DOHH2 (cell line): ENCODE results near the gene EPSTI1.

Source experiments
- H3F3A ChIP-seq: fragments of 200-600 bp; sonication (generic), shearing (Covaris generic); 2 replicates; pipeline ENCODE4 v1.6.0; 2016; ENCODE audit warnings: antibody characterized with exemption, mild to moderate bottlenecking; ENCODE audit not compliant: control insufficient read depth, insufficient read depth
- H3K27ac ChIP-seq: fragments of 200-600 bp; sonication (generic); 2 replicates; pipeline ENCODE4 v1.5.1; 2014; ENCODE audit warnings: low read depth, mild to moderate bottlenecking, low read length, moderate library complexity
- H3K27me3 ChIP-seq: fragments of 200-600 bp; sonication (generic); 2 replicates; pipeline ENCODE4 v1.6.1; 2014; ENCODE audit warnings: mild to moderate bottlenecking, low read length, mixed read lengths; ENCODE audit not compliant: control insufficient read depth
- H3K36me3 ChIP-seq: fragments of 200-600 bp; sonication (generic); 2 replicates; pipeline ENCODE4 v1.6.1; 2014; ENCODE audit warnings: mild to moderate bottlenecking, low read length, moderate library complexity, mixed read lengths; ENCODE audit not compliant: control insufficient read depth
- H3K4me1 ChIP-seq: fragments of 200-600 bp; sonication (generic); 2 replicates; pipeline ENCODE4 v1.6.1; 2014; ENCODE audit warnings: mild to moderate bottlenecking, low read length, mixed read lengths; ENCODE audit not compliant: control insufficient read depth
- H3K4me2 ChIP-seq: fragments of 200-600 bp; sonication (generic); 2 replicates; pipeline ENCODE4 v1.6.0; 2014; ENCODE audit warnings: mild to moderate bottlenecking, low read length, moderate library complexity
- H3K4me3 ChIP-seq: fragments of 200-600 bp; sonication (generic); 2 replicates; pipeline ENCODE4 v1.5.1; 2014; ENCODE audit warnings: mild to moderate bottlenecking, low read length, mixed read lengths
- H3K79me2 ChIP-seq: fragments of 200-600 bp; sonication (generic); 2 replicates; pipeline ENCODE4 v1.6.1; 2014; ENCODE audit warnings: mild to moderate bottlenecking, low read length, mixed read lengths; ENCODE audit not compliant: control insufficient read depth
- H3K9me2 ChIP-seq: fragments of 200-600 bp; sonication (generic); replicated peaks from 2 replicates; pipeline ENCODE4 v1.6.1; 2014; ENCODE audit warnings: mild to moderate bottlenecking, low read length, mixed read lengths; ENCODE audit not compliant: control insufficient read depth
- H3K9me3 ChIP-seq: fragments of 200-600 bp; sonication (generic); 2 replicates; pipeline ENCODE4 v1.6.1; 2014; ENCODE audit warnings: antibody characterized with exemption, low read length, mixed read lengths; ENCODE audit not compliant: control insufficient read depth, insufficient read depth
- H4K20me1 ChIP-seq: fragments of 200-600 bp; sonication (generic); 2 replicates; pipeline ENCODE4 v1.6.0; 2014; ENCODE audit warnings: low read depth, mild to moderate bottlenecking, antibody characterized with exemption, low read length, moderate library complexity; ENCODE audit not compliant: control insufficient read depth, insufficient read depth
- EZH2phosphoT487 ChIP-seq: fragments of 200-600 bp; sonication (generic); IDR thresholded peaks from 2 replicates; pipeline ENCODE4 v1.6.1; 2017; ENCODE audit warnings: borderline replicate concordance, mild to moderate bottlenecking, antibody characterized with exemption, low read length, moderate library complexity, mixed read lengths
- TF ChIP-seq, protein P1 (sequence below): fragments of 200-600 bp; sonication (generic); IDR thresholded peaks from one replicate; pipeline ENCODE4 v1.5.1; 2014; ENCODE audit warnings: antibody characterized with exemption, mild to moderate bottlenecking, low read depth, low read length; ENCODE audit not compliant: poor library complexity, severe bottlenecking

The EPSTI1 gene

DNA sequence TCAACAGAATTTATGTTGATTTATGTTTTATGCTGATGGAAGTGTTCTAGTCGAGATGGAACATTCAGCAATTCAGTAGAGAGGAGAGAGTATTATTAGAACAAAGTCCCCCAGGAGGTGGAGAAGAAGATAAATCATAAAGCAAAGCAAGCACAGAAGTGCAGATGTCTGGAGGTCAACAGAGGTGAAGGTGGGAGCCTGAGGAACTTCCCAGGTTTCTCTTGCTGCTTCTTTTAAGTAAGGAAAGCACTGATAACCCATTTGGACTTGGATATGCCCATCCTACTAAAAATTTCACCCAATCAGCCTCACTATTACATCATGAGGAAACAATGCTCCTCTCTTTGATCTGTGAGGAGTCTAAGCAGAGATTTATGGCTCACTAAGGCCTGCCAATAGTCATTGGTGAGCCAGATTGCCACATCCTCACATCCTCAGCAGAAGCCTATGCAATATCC, 98.8 kb downstream of the EPSTI1 start:
- TF ChIP-seq, protein P1, sequence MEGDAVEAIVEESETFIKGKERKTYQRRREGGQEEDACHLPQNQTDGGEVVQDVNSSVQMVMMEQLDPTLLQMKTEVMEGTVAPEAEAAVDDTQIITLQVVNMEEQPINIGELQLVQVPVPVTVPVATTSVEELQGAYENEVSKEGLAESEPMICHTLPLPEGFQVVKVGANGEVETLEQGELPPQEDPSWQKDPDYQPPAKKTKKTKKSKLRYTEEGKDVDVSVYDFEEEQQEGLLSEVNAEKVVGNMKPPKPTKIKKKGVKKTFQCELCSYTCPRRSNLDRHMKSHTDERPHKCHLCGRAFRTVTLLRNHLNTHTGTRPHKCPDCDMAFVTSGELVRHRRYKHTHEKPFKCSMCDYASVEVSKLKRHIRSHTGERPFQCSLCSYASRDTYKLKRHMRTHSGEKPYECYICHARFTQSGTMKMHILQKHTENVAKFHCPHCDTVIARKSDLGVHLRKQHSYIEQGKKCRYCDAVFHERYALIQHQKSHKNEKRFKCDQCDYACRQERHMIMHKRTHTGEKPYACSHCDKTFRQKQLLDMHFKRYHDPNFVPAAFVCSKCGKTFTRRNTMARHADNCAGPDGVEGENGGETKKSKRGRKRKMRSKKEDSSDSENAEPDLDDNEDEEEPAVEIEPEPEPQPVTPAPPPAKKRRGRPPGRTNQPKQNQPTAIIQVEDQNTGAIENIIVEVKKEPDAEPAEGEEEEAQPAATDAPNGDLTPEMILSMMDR: no peak
- no peak for TF ChIP-seq EZH2phosphoT487
- Histone ChIP-seq H3K4me2 (no peak overlapping the region), H3K9me3 (no peaks in the 10 kb centered on the region), H3K4me3 (no peak overlapping the region), H3K4me1 (no peaks in the 10 kb centered on the region), H3K27ac (no peak overlapping the region), H3K79me2 (no peaks in the 10 kb centered on the region), H3K36me3 (no peaks in the 10 kb centered on the region), H4K20me1 (no peaks in the 10 kb centered on the region), H3F3A (no peaks in the 10 kb centered on the region), H3K9me2 (no peaks in the 10 kb centered on the region), H3K27me3 (peaks cover 8% of the 10 kb centered on the region; the same call in 1 of the 2 replicates)

DNA sequence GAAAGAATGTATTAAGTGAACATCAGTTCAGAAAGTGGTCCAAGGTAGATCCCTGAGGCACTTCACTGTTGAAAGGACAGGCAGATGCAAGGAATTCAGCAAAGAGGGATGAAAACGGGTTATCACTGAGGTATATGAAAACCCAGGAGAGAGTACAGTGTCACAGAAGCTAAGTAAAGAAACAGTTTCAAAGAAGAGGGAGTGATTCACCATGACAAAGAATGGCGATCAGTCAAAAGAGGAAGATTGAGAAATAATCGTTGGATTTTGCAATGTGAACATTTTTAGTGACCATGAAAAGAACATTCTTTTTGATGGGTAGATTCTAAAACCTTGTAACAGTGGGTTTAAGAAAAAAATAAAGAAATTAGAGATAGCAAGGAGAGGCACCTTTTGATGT, 99.3 kb downstream of the EPSTI1 start:
- no peaks in the 10 kb centered on the region for H3K9me3 ChIP-seq
- TF ChIP-seq, protein P1: no peak
- no peak for TF ChIP-seq EZH2phosphoT487
- no peaks in the 10 kb centered on the region for H4K20me1 ChIP-seq
- peaks cover 8% of the 10 kb centered on the region; the same call in 1 of the 2 replicates for H3K27me3 ChIP-seq
- no peaks in the 10 kb centered on the region for H3F3A ChIP-seq
- no peaks in the 10 kb centered on the region for H3K36me3 ChIP-seq
- no peak overlapping the region for H3K4me3 ChIP-seq
- no peak overlapping the region for H3K27ac ChIP-seq
- no peaks in the 10 kb centered on the region for H3K4me1 ChIP-seq
- H3K4me2 ChIP-seq: no peak overlapping the region
- no peaks in the 10 kb centered on the region for H3K79me2 ChIP-seq
- H3K9me2 ChIP-seq: no peaks in the 10 kb centered on the region

DNA sequence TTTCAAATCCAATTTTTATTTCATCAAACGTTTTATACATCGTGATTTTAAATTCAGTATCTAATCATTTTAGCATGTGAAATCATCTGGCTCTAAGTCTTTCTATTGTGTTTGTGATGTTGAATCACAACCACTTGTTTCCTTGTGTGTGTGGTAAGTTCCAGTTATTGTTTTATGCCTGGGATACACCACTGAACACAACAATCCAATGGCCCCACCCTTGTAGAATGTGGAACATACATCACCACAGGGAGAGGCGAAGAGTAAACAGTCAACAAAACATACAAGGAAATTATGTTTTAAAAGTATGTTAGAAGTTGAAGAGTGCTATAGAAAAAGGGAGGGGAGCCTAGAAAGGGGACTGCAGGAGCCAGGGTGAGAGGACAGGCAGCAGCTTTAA, 100.5 kb downstream of the EPSTI1 start:
- Histone ChIP-seq H3K4me3 (no peak overlapping the region), H3K27me3 (0 out of 2 replicates have a peak, but pooled peaks cover 5% of the 10 kb centered on the region), H3K4me2 (no peak overlapping the region), H3K9me3 (no peaks in the 10 kb centered on the region), H3K36me3 (no peaks in the 10 kb centered on the region), H3K27ac (no peak overlapping the region), H3F3A (no peaks in the 10 kb centered on the region), H4K20me1 (no peaks in the 10 kb centered on the region), H3K79me2 (no peaks in the 10 kb centered on the region), H3K9me2 (no peaks in the 10 kb centered on the region), H3K4me1 (no peaks in the 10 kb centered on the region)
- TF ChIP-seq, protein P1: no peak
- no peak for TF ChIP-seq EZH2phosphoT487
